ENCODE data around the gene NOTCH3.

The NOTCH3 gene

DNA sequence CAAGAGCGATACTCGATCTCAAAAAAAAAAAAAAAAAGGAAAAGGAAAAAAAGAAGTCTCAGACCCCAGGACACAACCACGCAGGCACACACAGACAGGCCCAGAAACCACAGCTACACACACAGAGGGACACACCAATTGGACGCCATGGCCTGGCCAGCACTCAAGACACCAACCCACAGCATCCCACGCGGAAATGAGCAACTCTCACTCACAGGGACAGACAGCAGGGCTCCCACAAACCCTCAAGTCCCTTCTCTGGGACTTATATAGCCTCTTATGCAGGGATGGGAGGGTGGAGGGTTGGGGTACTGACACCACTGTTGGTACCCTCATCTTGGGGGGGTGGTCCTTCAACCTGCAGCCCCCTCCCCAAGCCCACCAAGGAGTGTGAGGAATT lies 5.9 kb downstream of the NOTCH3 start:
- TF ChIP-seq, protein P1, sequence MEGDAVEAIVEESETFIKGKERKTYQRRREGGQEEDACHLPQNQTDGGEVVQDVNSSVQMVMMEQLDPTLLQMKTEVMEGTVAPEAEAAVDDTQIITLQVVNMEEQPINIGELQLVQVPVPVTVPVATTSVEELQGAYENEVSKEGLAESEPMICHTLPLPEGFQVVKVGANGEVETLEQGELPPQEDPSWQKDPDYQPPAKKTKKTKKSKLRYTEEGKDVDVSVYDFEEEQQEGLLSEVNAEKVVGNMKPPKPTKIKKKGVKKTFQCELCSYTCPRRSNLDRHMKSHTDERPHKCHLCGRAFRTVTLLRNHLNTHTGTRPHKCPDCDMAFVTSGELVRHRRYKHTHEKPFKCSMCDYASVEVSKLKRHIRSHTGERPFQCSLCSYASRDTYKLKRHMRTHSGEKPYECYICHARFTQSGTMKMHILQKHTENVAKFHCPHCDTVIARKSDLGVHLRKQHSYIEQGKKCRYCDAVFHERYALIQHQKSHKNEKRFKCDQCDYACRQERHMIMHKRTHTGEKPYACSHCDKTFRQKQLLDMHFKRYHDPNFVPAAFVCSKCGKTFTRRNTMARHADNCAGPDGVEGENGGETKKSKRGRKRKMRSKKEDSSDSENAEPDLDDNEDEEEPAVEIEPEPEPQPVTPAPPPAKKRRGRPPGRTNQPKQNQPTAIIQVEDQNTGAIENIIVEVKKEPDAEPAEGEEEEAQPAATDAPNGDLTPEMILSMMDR (IDR thresholded peaks at IDR 0.05; ENCODE audit: extremely low read depth, missing control alignments) = no peak
- no peak for DNase-seq (ENCODE audit: low spot score)

DNA sequence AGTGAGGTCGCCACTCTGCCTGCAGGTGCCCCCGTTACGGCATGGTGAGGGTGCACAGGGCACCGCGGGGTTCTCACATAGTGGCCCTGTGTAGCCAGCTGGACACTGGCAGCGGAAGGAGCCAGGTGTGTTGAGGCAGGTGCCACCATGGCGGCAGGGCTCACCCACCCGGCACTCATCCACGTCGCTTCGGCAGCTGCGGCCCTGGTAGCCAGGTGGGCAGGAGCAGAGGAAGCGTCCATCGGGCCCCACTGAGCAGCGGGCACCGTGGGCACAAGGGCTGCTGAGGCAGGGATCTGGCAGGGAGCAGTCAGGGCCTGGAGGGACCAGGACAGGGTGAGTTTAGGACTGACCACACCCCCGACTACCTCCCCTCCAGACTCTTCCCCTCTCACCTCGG lies 8.8 kb downstream of the NOTCH3 start:
- TF ChIP-seq, protein P1 (IDR thresholded peaks at IDR 0.05; ENCODE audit: extremely low read depth, missing control alignments) = no peak
- no peak for DNase-seq (ENCODE audit: low spot score)

DNA sequence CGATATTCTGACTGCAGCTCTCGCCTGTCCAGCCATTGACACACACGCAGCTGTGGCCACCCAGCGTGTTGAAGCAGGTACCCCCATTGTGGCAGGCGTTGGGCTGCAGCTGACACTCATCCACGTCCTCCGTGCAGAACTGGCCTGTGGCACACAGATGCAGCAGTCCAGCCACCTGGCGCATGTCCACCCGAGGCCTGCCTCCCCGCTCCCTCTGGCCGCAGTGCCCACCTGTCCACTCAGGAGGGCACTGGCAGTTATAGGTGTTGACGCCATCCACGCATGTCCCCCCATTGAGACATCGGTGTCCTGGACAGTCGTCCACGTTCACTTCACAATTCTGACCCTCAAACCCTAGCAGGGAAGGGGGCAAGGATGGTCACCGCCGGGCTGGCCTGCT lies 9.3 kb downstream of the NOTCH3 start:
- TF ChIP-seq, protein P1 (IDR thresholded peaks at IDR 0.05; ENCODE audit: extremely low read depth, missing control alignments) = no peak
- no peak for DNase-seq (ENCODE audit: low spot score)

DNA sequence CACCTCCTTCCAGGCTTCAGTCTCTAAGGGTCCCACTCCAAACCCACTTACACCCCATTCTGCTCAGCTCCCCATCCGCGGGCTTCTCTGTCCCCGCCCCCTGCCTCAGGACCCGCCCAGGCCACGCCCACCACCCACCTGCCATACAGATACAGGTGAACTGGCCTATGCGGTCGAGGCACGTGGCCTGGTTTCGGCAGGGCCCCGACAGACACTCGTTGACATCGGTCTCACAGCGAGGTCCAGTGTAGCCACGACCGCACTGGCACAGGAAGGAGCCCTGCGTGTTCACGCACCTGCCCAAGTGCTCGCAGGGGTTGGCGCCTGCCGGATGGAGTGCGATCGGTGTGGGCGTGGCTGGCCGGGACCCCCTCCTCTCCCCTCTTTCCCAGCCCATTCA lies 11.9 kb downstream of the NOTCH3 start:
- TF ChIP-seq, protein P1 (IDR thresholded peaks at IDR 0.05; ENCODE audit: extremely low read depth, missing control alignments) = no peak
- DNase-seq (ENCODE audit: low spot score) = no peak

DNA sequence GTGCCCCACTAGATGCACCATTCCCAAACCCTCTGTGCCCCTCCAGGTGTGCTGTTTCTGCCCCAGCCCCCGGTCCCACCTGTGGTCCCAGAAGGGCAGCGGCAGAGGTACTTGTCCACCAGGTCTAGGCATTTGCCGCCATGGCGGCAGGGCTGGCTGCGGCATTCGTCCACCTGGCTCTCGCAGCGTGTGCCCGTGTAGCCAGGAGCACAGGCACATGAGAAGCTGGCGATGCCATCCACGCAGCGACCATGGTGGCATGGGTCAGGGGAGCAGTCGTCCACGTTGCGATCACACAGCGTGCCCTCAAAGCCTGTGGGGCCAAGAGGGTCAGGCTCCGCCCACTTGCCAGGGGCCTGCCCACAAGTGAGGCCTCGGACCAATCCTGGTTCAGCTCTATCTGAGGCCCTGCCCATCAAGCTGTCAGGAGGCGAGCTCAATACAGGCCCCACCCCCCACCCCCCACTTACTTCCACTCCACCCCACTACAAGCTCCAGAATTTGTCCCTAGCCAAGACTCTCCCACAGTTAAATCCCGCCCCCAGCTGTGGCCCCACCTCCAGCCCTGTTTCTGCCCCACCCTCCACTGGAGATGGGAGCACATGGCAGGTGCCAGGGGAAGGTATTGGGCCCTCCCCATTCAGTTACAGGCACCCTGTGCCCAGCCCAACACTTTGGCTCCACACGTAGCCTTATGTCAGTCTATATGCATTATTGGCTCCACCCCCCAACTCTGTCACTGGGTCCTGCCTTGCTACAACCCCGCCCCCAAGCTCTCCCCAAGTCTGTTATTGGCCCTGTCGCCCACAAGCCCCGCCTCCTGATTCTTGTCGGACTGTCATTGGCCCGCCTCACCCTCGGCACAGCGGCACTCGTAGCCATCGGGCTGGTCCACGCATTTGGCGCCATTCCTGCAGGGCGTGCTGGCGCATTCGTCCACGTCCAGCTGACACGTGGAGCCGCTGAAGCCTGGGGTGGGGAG lies 13.5 kb downstream of the NOTCH3 start:
- no peak for DNase-seq (ENCODE audit: low spot score)
- TF ChIP-seq, protein P1 (IDR thresholded peaks at IDR 0.05; ENCODE audit: extremely low read depth, missing control alignments) = no peak

DNA sequence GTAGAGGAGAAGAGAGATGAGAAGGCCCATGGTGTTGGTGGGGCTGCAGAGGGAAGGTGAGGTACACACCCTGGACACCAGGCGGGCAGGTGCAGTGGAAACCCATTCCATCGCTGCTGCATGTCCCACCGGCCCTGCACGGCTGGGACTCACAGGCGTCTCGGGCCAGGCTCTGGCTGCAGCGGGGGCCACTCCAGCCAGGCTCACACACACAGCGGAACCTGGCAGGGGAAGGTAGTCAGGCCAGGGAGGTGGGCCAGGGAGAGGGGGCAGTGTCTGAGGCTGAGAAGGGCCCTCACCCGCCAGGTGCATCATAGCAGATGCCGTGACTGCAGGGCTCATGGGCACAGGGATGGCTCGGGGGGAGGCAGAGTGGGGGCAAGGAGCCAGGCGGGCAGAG lies 15.6 kb downstream of the NOTCH3 start:
- no peak for DNase-seq (ENCODE audit: low spot score)
- TF ChIP-seq, protein P1 (IDR thresholded peaks at IDR 0.05; ENCODE audit: extremely low read depth, missing control alignments) = no peak

DNA sequence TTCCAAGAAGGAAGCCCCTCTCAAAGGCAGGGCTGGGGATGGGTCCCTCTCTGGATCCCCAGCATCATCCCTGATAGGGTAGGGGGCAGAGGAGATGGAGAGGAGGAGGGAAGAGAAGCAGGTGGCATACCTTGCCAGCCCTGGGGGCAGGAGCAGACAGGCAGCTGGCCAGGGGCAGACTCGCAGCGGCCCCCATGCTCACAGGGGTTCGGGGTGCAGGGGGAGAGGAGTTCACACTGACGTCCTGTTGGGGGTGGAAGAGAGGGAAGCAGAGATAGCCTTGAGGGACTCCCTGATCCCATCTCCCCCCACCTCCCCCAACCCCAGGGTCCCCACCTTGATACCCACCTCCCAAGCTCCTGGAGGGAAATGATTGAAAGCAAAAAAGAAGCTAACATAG lies 16.0 kb downstream of the NOTCH3 start:
- DNase-seq (ENCODE audit: low spot score) = no peak
- TF ChIP-seq, protein P1 (IDR thresholded peaks at IDR 0.05; ENCODE audit: extremely low read depth, missing control alignments) = no peak

Measured in GM20000 (cell line).